Activated T-cell treated with anti-CD3 and anti-CD28 coated beads for 24 hours (primary cell): Measurements from ENCODE around the gene SCYGR1.
"Not testable (repeated sequence)": the region's sequence is repeated elsewhere in the genome, so short reads cannot be mapped to it uniquely, and the experiment has no call there.

ENCODE experiments used
- DNase-seq: peaks from one replicate; pipeline ENCODE4 v3.0.0-alpha.2; 2020; ENCODE audit warnings: low read depth

Gene SCYGR1

GRCh38 chr2:227370791-227371312, 16.9 kb downstream of the SCYGR1 start:
- no peak for DNase-seq

GRCh38 chr2:227370092-227370491, 17.7 kb downstream of the SCYGR1 start:
- DNase-seq = no peak

DNA sequence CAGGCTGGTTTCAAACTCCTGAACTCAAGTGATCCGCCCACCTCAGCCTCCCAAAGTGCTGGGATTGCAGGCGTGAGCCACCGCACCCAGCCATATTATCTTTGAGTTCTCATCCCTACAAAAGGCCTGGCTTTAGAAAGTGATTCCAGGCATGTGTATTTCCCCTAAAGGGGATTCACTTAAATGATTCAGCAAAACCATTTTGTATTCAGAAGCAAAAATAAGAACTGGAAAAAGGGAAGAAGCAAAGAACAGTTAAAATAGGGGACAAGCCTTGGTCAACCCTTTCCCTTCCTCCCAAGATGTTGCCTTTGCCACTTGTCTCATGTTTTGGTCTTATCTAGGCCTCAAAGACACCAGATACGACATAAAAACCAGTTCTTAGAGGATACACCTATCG, 19.2 kb downstream of the SCYGR1 start:
- no peak for DNase-seq

DNA sequence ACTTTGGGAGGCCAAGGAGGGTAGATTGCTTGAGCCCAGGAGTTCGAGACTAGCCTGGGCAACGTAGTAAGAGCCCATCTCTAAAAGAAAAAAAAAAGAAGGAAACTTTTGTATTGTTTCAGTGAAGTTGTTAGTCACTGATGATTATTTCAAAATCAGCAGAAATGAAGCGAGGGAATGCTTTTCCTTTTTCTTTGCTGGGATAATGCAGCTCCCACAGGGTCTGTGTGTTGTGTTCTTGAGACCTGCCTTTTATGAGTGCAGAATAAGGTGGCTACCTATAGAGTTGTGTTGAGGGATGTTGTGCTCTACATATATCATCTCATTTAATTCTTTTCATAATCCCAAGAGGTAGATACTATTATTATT, 20.3 kb downstream of the SCYGR1 start:
- DNase-seq = no peak

GRCh38 chr2:227366769-227367426, 20.9 kb downstream of the SCYGR1 start:
- DNase-seq = no peak

- no peak for DNase-seq
These were observed 21.9 kb downstream of the SCYGR1 start for GRCh38 chr2:227365833-227366232.

- DNase-seq = not testable (repeated sequence)
These were observed 23.0 kb downstream of the SCYGR1 start for GRCh38 chr2:227364585-227365263.

- DNase-seq = no peak
These were observed 24.0 kb downstream of the SCYGR1 start for GRCh38 chr2:227363756-227364155.

GRCh38 chr2:227360351-227360750, 27.4 kb downstream of the SCYGR1 start:
- no peak for DNase-seq

DNA sequence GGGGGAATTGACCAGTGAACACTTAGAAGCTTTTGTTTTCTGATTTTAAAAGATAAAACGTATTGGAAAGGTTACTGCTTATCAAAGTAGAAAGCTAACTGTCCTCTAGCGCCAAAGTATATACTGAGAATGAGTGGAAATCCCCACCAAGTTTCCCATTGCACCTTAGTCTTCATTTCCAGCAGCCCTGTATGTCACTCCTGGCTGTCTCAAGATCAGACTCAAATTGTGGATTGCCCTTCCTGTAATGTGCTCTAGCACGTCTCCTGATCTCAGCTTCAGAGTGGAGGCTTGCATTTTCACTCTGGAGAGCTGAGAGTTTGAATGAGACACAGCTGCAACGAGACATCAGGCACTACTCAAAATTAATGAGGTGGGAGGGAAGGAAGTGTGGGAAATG, 36.1 kb downstream of the SCYGR1 start:
- no peak for DNase-seq

DNA sequence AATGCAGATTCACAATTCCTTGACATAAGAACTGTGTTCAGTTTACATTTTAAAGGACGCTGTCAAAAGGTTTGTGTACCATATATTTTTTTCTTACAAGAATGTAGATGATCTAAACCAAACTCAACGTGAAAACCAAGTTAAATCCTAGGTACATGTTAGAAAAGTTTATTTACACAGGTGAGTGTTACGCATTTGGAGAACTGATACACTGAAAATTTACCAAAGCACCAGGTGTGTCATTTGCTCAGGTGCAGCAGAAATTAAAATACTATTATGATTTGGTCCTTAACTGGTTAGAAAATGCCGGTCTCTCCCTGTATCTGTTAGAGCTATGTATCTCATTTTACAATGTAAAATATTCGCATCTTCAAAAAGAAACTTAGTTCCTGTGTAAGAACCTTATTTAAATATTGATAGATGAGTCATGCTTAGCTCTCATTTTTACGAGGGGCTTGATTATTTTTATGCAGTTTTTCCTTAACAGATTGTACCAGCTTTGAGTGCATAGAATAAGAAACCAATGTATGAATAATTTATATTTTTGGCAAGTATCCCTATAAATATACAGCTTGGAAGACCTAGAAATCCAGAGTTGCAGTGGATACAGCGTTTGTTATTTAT, 37.6 kb downstream of the SCYGR1 start:
- no peak for DNase-seq

GRCh38 chr2:227348324-227348723, 39.4 kb downstream of the SCYGR1 start:
- no peak for DNase-seq

DNA sequence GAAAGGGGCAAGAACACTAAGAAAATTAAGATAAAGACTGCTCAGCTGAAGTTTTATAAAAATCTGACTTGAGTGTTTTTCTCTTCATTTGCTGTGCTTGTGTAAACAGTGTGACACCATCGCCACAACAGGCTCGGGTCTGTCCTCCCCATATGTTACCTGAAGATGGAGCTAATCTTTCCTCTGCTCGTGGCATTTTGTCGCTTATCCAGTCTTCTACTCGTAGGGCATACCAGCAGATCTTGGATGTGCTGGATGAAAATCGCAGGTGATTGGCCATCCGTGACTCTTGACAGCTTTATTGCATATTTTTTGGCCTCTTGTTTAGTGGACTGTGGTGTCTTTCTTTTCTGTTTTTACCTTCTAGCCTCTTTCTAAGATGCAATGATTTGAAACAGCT, 40.6 kb downstream of the SCYGR1 start:
- DNase-seq = no peak

GRCh38 chr2:227344231-227344630, 43.5 kb downstream of the SCYGR1 start:
- DNase-seq = no peak

DNA sequence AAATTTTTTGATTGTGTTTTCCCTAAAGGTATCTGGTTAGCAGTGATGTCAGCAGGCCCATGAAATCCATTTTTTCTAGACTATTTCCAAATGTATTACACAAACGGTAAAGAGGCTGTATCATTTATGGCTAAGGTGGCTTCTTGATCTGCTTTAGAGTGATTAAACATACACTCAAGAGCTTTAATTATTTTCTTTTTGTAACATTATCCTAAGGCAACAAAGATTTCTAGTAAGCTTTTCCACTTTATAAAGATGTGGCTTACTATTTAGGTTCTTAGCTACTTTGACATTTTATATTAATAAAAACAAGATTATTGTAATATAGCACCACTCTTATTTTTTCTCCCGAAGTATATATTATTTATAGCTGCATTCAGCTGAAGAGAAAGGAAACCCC, 46.2 kb downstream of the SCYGR1 start:
- DNase-seq = no peak

DNA sequence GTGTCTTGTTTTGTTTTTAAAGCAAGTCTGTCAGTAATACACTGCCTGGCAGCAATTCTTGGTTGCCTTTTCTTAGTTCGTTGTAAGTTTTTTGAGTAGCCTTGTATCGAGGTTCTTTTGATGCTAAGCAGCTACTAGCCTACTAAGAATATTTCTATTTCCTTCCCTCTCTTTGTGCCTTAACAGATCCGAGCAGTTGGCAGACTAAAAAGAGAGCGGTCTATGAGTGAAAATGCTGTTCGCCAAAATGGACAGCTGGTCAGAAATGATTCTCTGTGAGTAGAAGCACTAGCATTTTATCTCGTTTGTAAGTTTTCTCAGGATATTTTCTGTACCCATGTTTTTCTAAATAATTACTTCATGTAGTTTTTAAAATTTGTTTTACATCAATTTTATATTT, 47.6 kb downstream of the SCYGR1 start:
- DNase-seq = no peak

- no peak for DNase-seq
These were observed 48.6 kb downstream of the SCYGR1 start for GRCh38 chr2:227339098-227339599.
